Glutamatergic neuron (in vitro differentiated cells): ENCODE results near the gene THEM4. TPM values are rescaled to one million over a fixed set of nuclear protein-coding genes. Genes with fewer than 3 reads are reported as not detected.

Experiments used
- DNase-seq: peaks from one replicate; pipeline ENCODE4 v3.0.0; 2022
- H3K27ac Mint-ChIP-seq: one replicate; pipeline ENCODE4 v1.8.0; 2020; ENCODE audit warnings: mild to moderate bottlenecking, mixed read lengths, inconsistent platforms; ENCODE audit not compliant: unreplicated experiment
- H3K27me3 Mint-ChIP-seq: one replicate; pipeline ENCODE4 v1.8.0; 2020; ENCODE audit warnings: mild to moderate bottlenecking, moderate library complexity, mixed read lengths, inconsistent platforms; ENCODE audit not compliant: unreplicated experiment
- H3K36me3 Mint-ChIP-seq: one replicate; pipeline ENCODE4 v1.8.0; 2020; ENCODE audit warnings: mild to moderate bottlenecking, mixed read lengths, inconsistent platforms; ENCODE audit not compliant: unreplicated experiment
- H3K4me1 Mint-ChIP-seq: one replicate; pipeline ENCODE4 v1.8.0; 2020; ENCODE audit warnings: mild to moderate bottlenecking, low read depth, mixed read lengths, inconsistent platforms; ENCODE audit not compliant: unreplicated experiment
- H3K4me3 Mint-ChIP-seq: one replicate; pipeline ENCODE4 v1.8.0; 2020; ENCODE audit warnings: mild to moderate bottlenecking, mixed read lengths, inconsistent platforms; ENCODE audit not compliant: unreplicated experiment
- H3K9me3 Mint-ChIP-seq: one replicate; pipeline ENCODE4 v1.8.0; 2020; ENCODE audit warnings: mild to moderate bottlenecking, moderate library complexity, mixed read lengths, inconsistent platforms; ENCODE audit not compliant: unreplicated experiment
- total RNA-seq: library from RNA; stranded (reverse); fragmentation: NEBNext Ultra II Directional; extraction: Animal tissue kit (Norgen Biotek cat#: 25700); gene quantifications from one replicate; pipeline ENCODE4 v1.2.1, GENCODE V29; 2021; ENCODE audit not compliant: unreplicated experiment
- TF ChIP-seq, protein P1 (sequence below): fragments of 200-600 bp; sonication (generic); IDR thresholded peaks from one replicate; pipeline ENCODE4 v1.5.0; 2021; ENCODE audit not compliant: partially characterized antibody, unreplicated experiment

Gene THEM4
- total RNA-seq, 1 donor from 2014 or later: 15.5 TPM

GRCh38 chr1:151935894-151936602 is 26.7 kb upstream of the THEM4 start:
- no peak for DNase-seq
- H3K4me1 Mint-ChIP-seq: peaks cover 6% of the 10 kb centered on the region
- H3K27me3 Mint-ChIP-seq: no peaks in the 10 kb centered on the region
- no peak overlapping the region for H3K27ac Mint-ChIP-seq
- no peak overlapping the region for H3K4me3 Mint-ChIP-seq
- peaks cover under 1% of the 10 kb centered on the region for H3K36me3 Mint-ChIP-seq
- TF ChIP-seq, protein P1, sequence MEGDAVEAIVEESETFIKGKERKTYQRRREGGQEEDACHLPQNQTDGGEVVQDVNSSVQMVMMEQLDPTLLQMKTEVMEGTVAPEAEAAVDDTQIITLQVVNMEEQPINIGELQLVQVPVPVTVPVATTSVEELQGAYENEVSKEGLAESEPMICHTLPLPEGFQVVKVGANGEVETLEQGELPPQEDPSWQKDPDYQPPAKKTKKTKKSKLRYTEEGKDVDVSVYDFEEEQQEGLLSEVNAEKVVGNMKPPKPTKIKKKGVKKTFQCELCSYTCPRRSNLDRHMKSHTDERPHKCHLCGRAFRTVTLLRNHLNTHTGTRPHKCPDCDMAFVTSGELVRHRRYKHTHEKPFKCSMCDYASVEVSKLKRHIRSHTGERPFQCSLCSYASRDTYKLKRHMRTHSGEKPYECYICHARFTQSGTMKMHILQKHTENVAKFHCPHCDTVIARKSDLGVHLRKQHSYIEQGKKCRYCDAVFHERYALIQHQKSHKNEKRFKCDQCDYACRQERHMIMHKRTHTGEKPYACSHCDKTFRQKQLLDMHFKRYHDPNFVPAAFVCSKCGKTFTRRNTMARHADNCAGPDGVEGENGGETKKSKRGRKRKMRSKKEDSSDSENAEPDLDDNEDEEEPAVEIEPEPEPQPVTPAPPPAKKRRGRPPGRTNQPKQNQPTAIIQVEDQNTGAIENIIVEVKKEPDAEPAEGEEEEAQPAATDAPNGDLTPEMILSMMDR: no peak
- H3K9me3 Mint-ChIP-seq: no peaks in the 10 kb centered on the region

DNA sequence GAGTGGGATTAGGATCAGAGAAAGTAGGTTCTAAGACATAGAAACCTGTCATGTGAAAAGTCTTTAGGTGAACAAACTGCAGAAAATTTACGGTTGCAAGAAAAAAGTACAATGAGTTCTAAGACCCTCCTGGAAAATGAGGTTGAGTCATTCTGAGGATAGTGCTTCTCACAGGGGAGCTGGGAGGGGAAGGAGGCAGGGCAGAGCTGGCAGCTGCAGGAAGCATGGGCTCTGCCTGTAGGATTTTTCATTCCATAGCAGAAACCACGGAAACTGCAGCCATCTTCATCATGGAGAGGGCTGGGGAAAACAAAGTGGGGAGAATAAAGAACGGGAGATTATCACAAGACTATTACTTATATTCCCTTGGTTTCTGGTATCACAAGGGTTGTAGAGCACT is 25.8 kb upstream of the THEM4 start:
- Mint-ChIP-seq H3K36me3 (peaks cover 5% of the 10 kb centered on the region), H3K27me3 (no peaks in the 10 kb centered on the region), H3K9me3 (no peaks in the 10 kb centered on the region), H3K4me1 (peaks cover 6% of the 10 kb centered on the region), H3K4me3 (peak overlapping the region; percentile 5), H3K27ac (no peak overlapping the region)
- TF ChIP-seq, protein P1: no peak
- no peak for DNase-seq

GRCh38 chr1:151934048-151934493 is 24.8 kb upstream of the THEM4 start:
- H3K36me3 Mint-ChIP-seq: peaks cover 5% of the 10 kb centered on the region
- no peak overlapping the region for H3K27ac Mint-ChIP-seq
- peak; percentile 19 for DNase-seq
- H3K9me3 Mint-ChIP-seq: no peaks in the 10 kb centered on the region
- no peaks in the 10 kb centered on the region for H3K27me3 Mint-ChIP-seq
- TF ChIP-seq, protein P1: peak; percentile 77
- H3K4me3 Mint-ChIP-seq: no peak overlapping the region
- H3K4me1 Mint-ChIP-seq: peaks cover 6% of the 10 kb centered on the region

DNA sequence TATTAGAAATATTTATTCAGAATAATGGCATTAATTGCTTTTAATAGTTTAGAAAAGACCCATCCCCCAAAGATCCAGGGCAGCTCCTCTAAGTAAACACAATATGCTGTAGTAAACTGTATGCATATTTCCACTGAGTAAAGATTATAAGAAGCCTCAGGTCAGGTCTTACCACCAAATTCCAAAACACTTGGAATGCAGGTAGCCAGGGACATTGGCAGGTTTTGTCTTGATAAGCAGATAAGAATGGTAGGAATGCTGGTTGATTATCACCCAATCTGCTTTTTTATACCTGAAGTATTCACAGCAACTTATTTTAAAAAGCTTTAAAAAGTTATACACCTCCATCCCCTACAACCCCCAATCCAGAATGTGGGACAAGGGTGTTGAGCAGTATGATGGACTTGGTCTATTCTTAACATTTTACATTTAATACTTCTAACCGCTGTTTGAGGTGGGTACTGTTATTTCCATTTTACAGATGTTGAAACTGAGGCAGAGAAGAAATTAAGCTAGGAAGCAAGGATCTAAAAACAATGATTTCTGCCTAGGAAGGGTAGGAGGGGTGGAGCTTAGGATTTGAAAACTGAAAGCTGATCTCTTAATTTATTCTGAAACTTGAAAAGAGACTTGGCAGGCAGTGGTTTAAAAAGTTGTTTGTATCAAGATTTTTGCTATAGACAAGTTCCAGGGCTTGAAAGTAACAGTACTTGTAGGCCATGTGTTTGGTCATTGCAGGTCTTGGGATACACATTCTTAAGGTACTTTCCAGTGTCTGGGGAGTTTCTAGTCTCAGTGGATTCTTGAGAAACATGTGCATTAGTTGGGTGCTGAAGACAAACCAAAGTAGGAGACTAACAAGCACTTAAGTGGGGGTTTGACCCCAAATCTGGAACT is 15.6 kb upstream of the THEM4 start:
- no peaks in the 10 kb centered on the region for H3K27me3 Mint-ChIP-seq
- H3K27ac Mint-ChIP-seq: no peak overlapping the region
- no peak for DNase-seq
- H3K36me3 Mint-ChIP-seq: no peaks in the 10 kb centered on the region
- H3K9me3 Mint-ChIP-seq: peaks cover 2% of the 10 kb centered on the region
- H3K4me1 Mint-ChIP-seq: no peaks in the 10 kb centered on the region
- TF ChIP-seq, protein P1: no peak
- no peak overlapping the region for H3K4me3 Mint-ChIP-seq
